ENCODE measurements around the gene SASH1.

SASH1 gene

DNA sequence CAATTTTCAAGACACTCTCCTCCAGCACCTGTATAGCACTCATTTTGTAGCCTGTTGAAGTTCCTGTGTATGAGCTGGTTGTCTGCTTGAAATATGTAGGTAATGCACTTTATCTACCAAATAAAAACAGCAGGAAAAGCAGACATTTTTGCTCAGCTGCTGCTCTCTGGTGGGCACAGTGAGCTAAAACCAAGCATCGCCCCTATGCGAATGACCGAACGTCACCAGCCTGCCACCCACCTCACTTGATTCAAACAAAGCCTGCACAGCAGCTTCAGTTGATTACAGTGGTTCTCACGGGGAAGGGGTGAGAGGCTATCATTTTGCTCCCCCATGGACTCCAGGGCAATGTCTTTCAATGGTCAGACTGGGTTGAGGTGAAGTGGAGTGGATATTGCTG lies 185.7 kb downstream of the SASH1 start:
- no peak for DNase-seq

DNA sequence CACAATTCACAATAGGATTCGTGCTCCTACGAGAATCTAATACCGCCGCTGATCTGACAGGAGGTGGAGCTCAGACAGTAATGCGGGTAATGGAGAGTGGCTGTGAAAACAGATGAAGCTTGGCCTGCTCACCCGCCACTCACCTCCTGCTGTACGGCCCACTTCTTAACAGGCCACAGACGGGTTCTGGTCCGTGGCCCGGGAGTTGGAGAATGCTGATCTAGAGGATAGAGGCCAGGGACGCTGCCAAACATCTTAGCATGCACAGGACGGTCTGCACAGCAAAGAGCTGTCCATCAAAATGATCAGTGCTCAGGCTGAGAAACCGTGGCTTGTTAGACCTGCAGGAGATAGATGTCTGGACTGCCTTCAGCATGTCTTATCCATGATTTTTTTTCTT lies 186.4 kb downstream of the SASH1 start:
- DNase-seq: no peak

- DNase-seq: peak; percentile 90
Observed at GRCh38 chr6:148530394-148530953, 187.8 kb downstream of the SASH1 start.

DNA sequence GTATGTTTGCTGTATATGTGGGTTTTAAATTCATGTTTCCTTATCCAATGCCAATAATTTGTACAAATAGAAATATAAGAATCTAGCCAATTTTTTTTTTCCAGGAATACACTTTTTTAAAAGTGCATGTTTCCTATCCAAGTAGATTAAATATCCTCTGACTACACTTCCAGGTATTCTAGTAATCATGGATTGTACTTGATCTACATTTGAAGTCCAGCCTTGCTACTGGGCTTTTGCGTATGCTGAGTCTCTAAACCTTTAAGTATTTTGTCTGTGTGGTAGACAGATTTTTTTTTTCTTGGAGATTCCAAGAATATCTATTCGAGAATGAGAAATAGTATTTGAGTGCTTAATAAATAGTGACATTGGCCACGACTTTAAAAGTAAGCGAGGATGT lies 188.3 kb downstream of the SASH1 start:
- DNase-seq: no peak

DNA sequence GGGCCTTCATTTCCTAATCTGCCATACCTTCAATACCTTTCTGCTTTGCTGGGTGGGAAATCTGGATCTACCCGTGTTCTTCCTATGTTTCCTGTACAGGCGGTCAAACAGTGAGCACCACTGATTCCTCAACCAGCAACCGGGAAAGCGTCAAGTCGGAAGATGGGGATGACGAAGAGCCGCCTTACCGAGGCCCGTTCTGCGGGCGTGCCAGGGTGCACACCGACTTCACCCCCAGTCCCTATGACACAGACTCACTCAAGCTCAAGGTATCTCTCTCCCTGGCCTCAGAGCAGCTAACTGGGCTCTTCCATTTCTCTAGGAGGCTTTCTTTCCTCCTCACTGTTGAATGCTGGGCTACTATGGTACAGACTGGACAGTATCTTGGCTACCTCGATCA lies 190.1 kb downstream of the SASH1 start:
- no peak for DNase-seq

- no peak for DNase-seq
Observed at GRCh38 chr6:148533309-148534107, 190.9 kb downstream of the SASH1 start.

DNA sequence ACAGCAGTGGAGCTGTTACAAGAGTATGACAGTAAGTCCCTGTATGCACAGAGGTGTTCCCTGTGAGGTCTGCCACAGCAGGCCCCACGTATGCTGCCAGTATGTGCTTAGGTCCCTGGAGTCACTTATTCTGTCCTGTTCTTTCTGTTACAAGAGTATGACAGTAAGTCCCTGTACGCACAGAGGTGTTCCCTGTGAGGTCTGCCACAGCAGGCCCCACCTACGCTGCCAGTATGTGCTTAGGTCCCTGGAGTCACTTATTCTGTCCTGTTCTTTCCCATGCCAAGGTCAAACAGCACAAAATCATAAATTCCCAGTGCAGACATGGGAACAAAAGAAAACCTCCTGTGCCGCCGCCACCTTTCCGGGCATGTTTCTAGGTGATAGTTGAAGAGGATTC lies 192.2 kb downstream of the SASH1 start:
- DNase-seq: no peak

GRCh38 chr6:148535381-148535780 lies 192.7 kb downstream of the SASH1 start:
- DNase-seq: no peak

- peak; percentile 72 for DNase-seq
Observed at GRCh38 chr6:148535976-148536375, 193.3 kb downstream of the SASH1 start.

- DNase-seq: peak; percentile 39
Observed at GRCh38 chr6:148538261-148539190, 195.9 kb downstream of the SASH1 start.

DNA sequence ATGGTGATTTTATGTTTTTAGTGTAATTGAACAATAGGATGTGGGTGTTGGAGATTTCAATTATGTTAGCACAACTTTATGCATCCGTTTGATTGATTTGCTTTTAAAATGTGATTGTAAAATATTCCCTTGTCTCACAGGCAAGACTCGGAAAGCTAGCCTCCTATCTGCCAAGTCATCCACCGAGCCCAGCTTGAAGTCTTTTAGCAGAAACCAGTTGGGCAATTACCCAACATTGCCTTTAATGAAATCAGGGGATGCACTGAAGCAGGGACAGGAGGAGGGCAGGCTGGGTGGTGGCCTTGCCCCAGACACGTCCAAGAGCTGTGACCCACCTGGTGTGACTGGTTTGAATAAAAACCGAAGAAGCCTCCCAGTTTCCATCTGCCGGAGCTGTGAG lies 200.9 kb downstream of the SASH1 start:
- no peak for DNase-seq

GRCh38 chr6:148544421-148544820 lies 201.8 kb downstream of the SASH1 start:
- DNase-seq: no peak

DNA sequence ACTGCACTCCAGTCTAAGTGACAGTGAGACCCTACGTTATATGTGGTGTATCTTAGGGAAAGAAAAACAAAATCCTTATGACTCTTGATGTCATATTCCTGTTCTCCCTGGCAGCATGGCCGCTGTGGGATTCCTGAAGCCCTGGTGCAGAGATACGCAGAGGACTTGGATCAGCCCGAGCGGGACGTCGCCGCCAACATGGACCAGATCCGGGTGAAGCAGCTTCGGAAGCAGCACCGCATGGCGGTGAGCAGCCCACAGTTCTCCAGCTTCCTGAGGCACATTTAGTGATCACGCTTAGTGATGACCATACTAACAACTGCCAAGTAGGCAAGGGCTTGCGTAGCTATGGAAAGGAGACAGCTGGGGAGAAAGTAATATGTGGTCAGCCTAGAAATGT lies 203.3 kb downstream of the SASH1 start:
- no peak for DNase-seq

GRCh38 chr6:148547110-148547509 lies 204.5 kb downstream of the SASH1 start:
- no peak for DNase-seq

GRCh38 chr6:148548065-148548748 lies 205.6 kb downstream of the SASH1 start:
- DNase-seq: peak; percentile 75

- no peak for DNase-seq
Observed at GRCh38 chr6:148548749-148549140, 206.1 kb downstream of the SASH1 start.

DNA sequence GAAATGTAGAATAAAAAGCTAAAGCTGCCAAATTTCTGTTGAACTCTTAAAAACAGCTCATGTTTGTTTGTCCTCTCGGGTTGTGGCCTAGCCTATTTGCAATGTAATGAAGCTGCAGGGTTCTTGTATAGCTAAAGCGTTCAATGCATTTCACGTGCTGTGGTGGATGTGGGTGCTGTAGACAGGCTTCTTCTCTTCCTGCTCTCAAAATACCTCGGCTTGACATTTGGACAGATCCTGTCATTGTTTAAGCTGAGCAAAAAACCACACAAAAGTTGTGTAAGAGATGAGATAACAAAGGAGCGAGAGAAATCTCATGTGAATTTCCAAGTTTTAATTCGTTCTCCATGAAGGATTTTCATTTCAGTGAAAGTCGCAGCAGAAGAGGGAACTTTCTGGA lies 207.9 kb downstream of the SASH1 start:
- DNase-seq: peak; percentile 27

- no peak for DNase-seq
Observed at GRCh38 chr6:148551226-148551625, 208.6 kb downstream of the SASH1 start.

GRCh38 chr6:148556410-148556809 lies 213.8 kb downstream of the SASH1 start:
- DNase-seq: no peak

GRCh38 chr6:148557796-148558321 lies 215.2 kb downstream of the SASH1 start:
- peak; percentile 62 for DNase-seq

- DNase-seq: peak; percentile 54
Observed at GRCh38 chr6:148559848-148560433, 217.3 kb downstream of the SASH1 start.

DNA sequence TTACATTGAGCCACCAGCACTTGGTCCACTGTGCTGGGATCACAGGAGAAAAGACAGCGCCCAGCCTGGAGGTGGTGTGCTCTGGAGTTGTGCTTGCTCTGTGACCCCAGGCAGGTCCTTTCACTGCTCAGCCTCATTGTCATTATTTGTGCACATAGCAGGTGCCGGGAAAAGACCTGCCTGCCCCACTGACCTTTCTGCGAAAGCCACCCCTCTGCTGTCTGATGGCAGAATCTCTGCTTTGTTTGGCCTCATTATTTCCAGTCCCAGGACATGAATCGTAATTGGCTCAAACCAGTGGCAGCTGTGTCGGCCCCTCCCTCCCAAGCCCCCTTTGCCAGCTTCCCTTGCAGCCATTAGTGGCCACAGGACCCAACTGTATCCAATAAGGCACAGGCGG lies 219.0 kb downstream of the SASH1 start:
- no peak for DNase-seq
